HCT116 (cell line): ENCODE measurements around the gene SLC7A7. TPM values are rescaled to one million over a fixed set of nuclear protein-coding genes. Genes with fewer than 3 reads are reported as not detected.
"Not testable (repeated sequence)": the region's sequence is repeated elsewhere in the genome, so short reads cannot be mapped to it uniquely, and the experiment has no call there.

Experiments used
- ATAC-seq: fragments of 200-7000 bp; cut with Tn5 transposase; 2 replicates; pipeline ENCODE4 v1.9.1; 2020; ENCODE audit warnings: mild to moderate bottlenecking, moderate library complexity
- BruUV-seq: library from RNA; stranded (reverse); fragments of 400-500 nt; replicated peaks from 2 replicates; lab custom pipeline; 2021; lab: Mats Ljungman, UMichigan
- CTCF ChIA-PET: fragments of 300-600 bp; sonication (Branson Sonifier 250); formaldehyde crosslinking; loops from one replicate; lab custom pipeline; 2021; ENCODE audit warnings: antibody characterized with exemption; lab: Charles Lee
- POLR2A ChIA-PET: fragments of 300-600, 350-600 bp; sonication (Branson Sonifier 250); formaldehyde crosslinking; loops from one replicate; lab custom pipeline; 2021; ENCODE audit warnings: antibody characterized with exemption; lab: Charles Lee
- RAD21 ChIA-PET, 2 experiments: fragments of 300-600 bp; sonication (Branson Sonifier 250); formaldehyde crosslinking; loops; one replicate each; lab custom pipeline; 2023; ENCODE audit warnings: low total read pairs in 2 of 2; ENCODE audit not compliant: uncharacterized antibody in 2 of 2, unreplicated experiment in 2 of 2, low non-redundant PET in 1 of 2; lab: Charles Lee
- DNase-seq: peaks from one replicate; pipeline ENCODE4 v3.0.0-alpha.2; 2010; ENCODE audit warnings: low read depth, low spot score
- H2AFZ ChIP-seq: fragments of 200-600 bp; shearing (Covaris generic), sonication (generic); 2 replicates; pipeline ENCODE4 v1.6.1; 2017; ENCODE audit warnings: low read depth, mixed run types, mixed read lengths, antibody characterized with exemption, low read length; ENCODE audit not compliant: poor library complexity, severe bottlenecking
- H3K27ac ChIP-seq: 2 replicates; pipeline ENCODE4 v1.5.1; 2012; ENCODE audit warnings: low read depth, low read length
- H3K27me3 ChIP-seq: fragments of 200-600 bp; sonication (generic); 2 replicates; pipeline ENCODE4 v1.6.1; 2016; ENCODE audit warnings: mixed run types, low read length, mixed read lengths; ENCODE audit not compliant: insufficient read depth
- H3K36me3 ChIP-seq, 2 experiments: fragments of 200-500 bp in 1 of 2; fragments of 200-600 bp in 1 of 2; sonication (Bioruptor generic) in 1 of 2; sonication (generic) in 1 of 2; 2 replicates each; pipeline versions ENCODE4 v1.5.1 to v1.6.1; 2014 to 2016; ENCODE audit warnings: low read length in 2 of 2, inconsistent platforms in 1 of 2, mixed read lengths in 1 of 2, mixed run types in 1 of 2; ENCODE audit not compliant: insufficient read depth in 2 of 2, control insufficient read depth in 1 of 2
- H3K4me1 ChIP-seq, 2 experiments: fragments of 200-600 bp in 1 of 2; sonication (generic) in 1 of 2; 2 replicates each; pipeline versions ENCODE4 v1.5.1 to v1.6.1; 2012 to 2017; ENCODE audit warnings: low read length in 2 of 2, inconsistent platforms in 1 of 2, mild to moderate bottlenecking in 1 of 2, mixed read lengths in 1 of 2, mixed run types in 1 of 2, moderate library complexity in 1 of 2; ENCODE audit not compliant: insufficient read depth in 2 of 2, control insufficient read depth in 1 of 2
- H3K4me2 ChIP-seq: fragments of 200-600 bp; sonication (generic); 2 replicates; pipeline ENCODE4 v1.6.1; 2017; ENCODE audit warnings: mixed run types, low read length, mixed read lengths
- H3K4me3 ChIP-seq, 2 experiments: fragments of 200-600 bp in 1 of 2; sonication (generic) in 1 of 2; replicated peaks in 1 of 2; 2 replicates each; pipeline ENCODE4 v1.5.1; 2011 to 2016; ENCODE audit warnings: low read length in 2 of 2, control low read depth in 1 of 2, low read depth in 1 of 2, mild to moderate bottlenecking in 1 of 2, mixed read lengths in 1 of 2, mixed run types in 1 of 2
- H3K79me2 ChIP-seq: fragments of 200-600 bp; sonication (generic); 2 replicates; pipeline ENCODE4 v1.6.1; 2017; ENCODE audit warnings: mild to moderate bottlenecking, mixed run types, low read length, moderate library complexity, mixed read lengths; ENCODE audit not compliant: insufficient read depth
- H3K9ac ChIP-seq: fragments of 200-600 bp; sonication (generic); 2 replicates; pipeline ENCODE4 v1.6.1; 2016; ENCODE audit warnings: low read length, mixed read lengths
- H3K9me2 ChIP-seq: fragments of 200-600 bp; sonication (generic), shearing (Covaris generic); 2 replicates; pipeline ENCODE4 v1.6.1; 2017; ENCODE audit warnings: mixed run types, mild to moderate bottlenecking, moderate library complexity; ENCODE audit not compliant: insufficient read depth
- H3K9me3 ChIP-seq, 2 experiments: fragments of 200-500 bp in 1 of 2; fragments of 200-600 bp in 1 of 2; sonication (Bioruptor generic) in 1 of 2; sonication (generic) in 1 of 2; 2 replicates each; pipeline ENCODE4 v1.6.1; 2014 to 2017; ENCODE audit warnings: low read length in 2 of 2, mixed read lengths in 2 of 2, inconsistent platforms in 1 of 2, low read depth in 1 of 2, mild to moderate bottlenecking in 1 of 2, mixed run types in 1 of 2, moderate library complexity in 1 of 2; ENCODE audit not compliant: control insufficient read depth in 1 of 2, insufficient read depth in 1 of 2
- H4K20me1 ChIP-seq: fragments of 200-600 bp; sonication (generic), shearing (Covaris generic); 2 replicates; pipeline ENCODE4 v1.6.1; 2017; ENCODE audit warnings: mixed run types, mild to moderate bottlenecking, moderate library complexity; ENCODE audit not compliant: insufficient read depth
- POLR2A ChIP-seq: IDR thresholded peaks from 2 replicates; pipeline ENCODE4 v1.7.0; 2011; ENCODE audit warnings: borderline replicate concordance; ENCODE audit not compliant: insufficient read depth, insufficient read length; ENCODE audit errors: extremely low read depth
- intact Hi-C: fragments of 100-400 bp; cut with micrococcal nuclease; formaldehyde crosslinking; loops from 2 replicates; pipeline ENCODE4 v1.10.0; 2022
- total RNA-seq: library from RNA; stranded (reverse); gene quantifications from one replicate; pipeline ENCODE4 v1.2.1, GENCODE V29; 2021; ENCODE audit not compliant: unreplicated experiment

SLC7A7 gene
- total RNA-seq, 1 experiment from 2014 or later = 0.27 TPM

GRCh38 chr14:22726012-22726411 is 89.2 kb downstream of the SLC7A7 start:
- Histone ChIP-seq H3K9me2 (no peaks in the 10 kb centered on the region), H3K4me3 (no peak overlapping the region), H3K36me3 (no peaks in the 10 kb centered on the region), H3K4me1 (no peaks in the 10 kb centered on the region), H3K27me3 (no peaks in the 10 kb centered on the region), H4K20me1 (no peaks in the 10 kb centered on the region), H3K4me2 (no peak overlapping the region), H3K9me3 (no peaks in the 10 kb centered on the region), H2AFZ (no peak overlapping the region), H3K27ac (no peak overlapping the region), H3K9ac (no peak overlapping the region), H3K79me2 (no peaks in the 10 kb centered on the region)
- DNase-seq (no peak), ATAC-seq (no peak)
- BruUV-seq = no TSS peak
- ChIA-PET RAD21 (no interaction called here), POLR2A (no interaction called here), CTCF (no interaction called here)
- intact Hi-C loops = no loop called here
- no peak for TF ChIP-seq POLR2A

GRCh38 chr14:22725374-22725773 is 89.9 kb downstream of the SLC7A7 start:
- H3K4me1 ChIP-seq, H3K9me2 ChIP-seq, H3K4me3 ChIP-seq, H3K27ac ChIP-seq, H3K36me3 ChIP-seq, RAD21 ChIA-PET, H3K4me2 ChIP-seq, H3K9ac ChIP-seq, DNase-seq, ATAC-seq, H2AFZ ChIP-seq, intact Hi-C loops, BruUV-seq, H4K20me1 ChIP-seq, H3K27me3 ChIP-seq, POLR2A ChIA-PET, H3K79me2 ChIP-seq, H3K9me3 ChIP-seq, CTCF ChIA-PET: not testable (repeated sequence)

DNA sequence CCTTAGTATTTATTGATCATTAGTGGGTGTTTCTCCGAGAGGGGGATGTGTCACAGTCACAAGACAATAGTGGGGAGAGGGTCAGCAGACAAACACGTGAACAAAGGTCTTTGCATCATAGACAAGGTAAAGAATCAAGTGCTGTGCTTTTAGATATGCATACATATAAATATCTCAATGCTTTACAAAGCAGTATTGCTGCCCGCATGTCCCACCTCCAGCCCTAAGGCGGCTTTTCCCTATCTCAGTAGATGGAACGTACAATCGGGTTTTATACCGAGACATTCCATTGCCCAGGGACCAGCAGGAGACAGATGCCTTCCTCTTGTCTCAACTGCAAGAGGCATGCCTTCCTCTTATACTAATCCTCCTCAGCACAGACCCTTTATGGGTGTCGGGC is 90.4 kb downstream of the SLC7A7 start:
- H3K9ac ChIP-seq, intact Hi-C loops, H3K79me2 ChIP-seq, H3K4me2 ChIP-seq, H3K27ac ChIP-seq, H3K27me3 ChIP-seq, H4K20me1 ChIP-seq, DNase-seq, RAD21 ChIA-PET, H2AFZ ChIP-seq, H3K4me1 ChIP-seq, POLR2A ChIA-PET, H3K9me3 ChIP-seq, H3K4me3 ChIP-seq, BruUV-seq, ATAC-seq, H3K9me2 ChIP-seq, H3K36me3 ChIP-seq, CTCF ChIA-PET: not testable (repeated sequence)
